HepG2 (cell line): ENCODE data around the gene LDLR. TPM values are rescaled to one million over a fixed set of nuclear protein-coding genes. Genes with fewer than 3 reads are reported as not detected.

Experiments used
- ARID5B ChIP-seq: IDR thresholded peaks from 2 replicates; pipeline ENCODE4 v1.4.0; 2020; ENCODE audit warnings: mild to moderate bottlenecking, missing genetic modification reagents
- DNMT1 ChIP-seq: sonication (generic); formaldehyde crosslinking; IDR thresholded peaks from 2 replicates; pipeline ENCODE4 v1.5.1; 2020; ENCODE audit warnings: mild to moderate bottlenecking, missing genetic modification reagents
- E2F5 ChIP-seq: sonication (generic); formaldehyde crosslinking; conservative IDR thresholded peaks from 2 replicates; pipeline ENCODE4 v1.4.0; 2020; ENCODE audit warnings: missing genetic modification reagents
- FOXK2 ChIP-seq: fragments of 450-650 bp; IDR thresholded peaks from 2 replicates; pipeline ENCODE4 v1.6.1; 2016
- HDAC1 ChIP-seq: sonication (generic); formaldehyde crosslinking; IDR thresholded peaks from 2 replicates; pipeline ENCODE4 v1.5.1; 2020; ENCODE audit warnings: mild to moderate bottlenecking, missing genetic modification reagents
- KMT2A ChIP-seq: sonication (generic); formaldehyde crosslinking; IDR thresholded peaks from 2 replicates; pipeline ENCODE4 v1.4.0; 2020; ENCODE audit warnings: missing genetic modification reagents
- LBX2 ChIP-seq: sonication (generic); formaldehyde crosslinking; IDR thresholded peaks from 2 replicates; pipeline ENCODE4 v1.5.0; 2020; ENCODE audit warnings: missing genetic modification reagents, mild to moderate bottlenecking, borderline replicate concordance
- SIN3A ChIP-seq: IDR thresholded peaks from 2 replicates; pipeline ENCODE4 v1.6.1; 2011; ENCODE audit warnings: low read depth, mild to moderate bottlenecking, control low read depth, low read length, borderline replicate concordance
- SIX4 ChIP-seq: sonication (generic); formaldehyde crosslinking; IDR thresholded peaks from 2 replicates; pipeline ENCODE4 v1.4.0; 2020; ENCODE audit warnings: missing genetic modification reagents
- SPEN ChIP-seq: sonication (generic); formaldehyde crosslinking; IDR thresholded peaks from 2 replicates; pipeline ENCODE4 v1.5.1; 2020; ENCODE audit warnings: low read depth, mild to moderate bottlenecking, missing genetic modification reagents
- YEATS4 ChIP-seq: sonication (generic); formaldehyde crosslinking; IDR thresholded peaks from 2 replicates; pipeline ENCODE4 v1.4.0; 2020; ENCODE audit warnings: missing genetic modification reagents, borderline replicate concordance
- ZBTB37 ChIP-seq: sonication (generic); formaldehyde crosslinking; IDR thresholded peaks from 2 replicates; pipeline ENCODE4 v1.4.0; 2020; ENCODE audit warnings: mild to moderate bottlenecking, missing genetic modification reagents
- ZNF142 ChIP-seq: sonication (generic); formaldehyde crosslinking; IDR thresholded peaks from 2 replicates; pipeline ENCODE4 v1.4.0; 2020; ENCODE audit warnings: missing genetic modification reagents
- ZNF224 ChIP-seq: sonication (generic); formaldehyde crosslinking; IDR thresholded peaks from 2 replicates; pipeline ENCODE4 v1.5.0; 2020; ENCODE audit warnings: mild to moderate bottlenecking, missing genetic modification reagents
- ZNF264 ChIP-seq: sonication (generic); formaldehyde crosslinking; IDR thresholded peaks from 2 replicates; pipeline ENCODE4 v1.4.0; 2020; ENCODE audit warnings: missing genetic modification reagents
- ZNF878 ChIP-seq: sonication (generic); formaldehyde crosslinking; IDR thresholded peaks from 2 replicates; pipeline ENCODE4 v1.8.1; 2023; ENCODE audit warnings: mild to moderate bottlenecking, missing genetic modification reagents, moderate library complexity
- polyA plus RNA-seq, 8 experiments: library from polyadenylated mRNA; depleted of rRNA in 3 of 8; stranded (reverse) in 7 of 8; unstranded in 1 of 8; fragments of >200 nt; fragmentation: Illumina TruSeq in 4 of 8; extraction: Trizol in 4 of 8; gene quantifications; 2 replicates each; pipeline versions ENCODE4 v1.2.1 to v1.2.3, GENCODE V29; 2011 to 2016; ENCODE audit warnings: low read depth in 4 of 8, missing spikeins in 1 of 8, mixed read lengths in 1 of 8; ENCODE audit not compliant: insufficient read depth in 1 of 8
- total RNA-seq, 5 experiments: library from RNA; depleted of rRNA; stranded (reverse); fragments of >200 nt; fragmentation: Illumina TruSeq; extraction: Trizol; gene quantifications; 2 replicates each; pipeline ENCODE4 v1.2.3, GENCODE V29; 2016; ENCODE audit warnings: low read depth in 1 of 5

The LDLR gene
- total and polyA plus RNA-seq, 2 of the 13 experiments (the other 11 are each of a cell fraction or from before 2014, with no cell fraction given), result 51.6 to 92.5 TPM

DNA sequence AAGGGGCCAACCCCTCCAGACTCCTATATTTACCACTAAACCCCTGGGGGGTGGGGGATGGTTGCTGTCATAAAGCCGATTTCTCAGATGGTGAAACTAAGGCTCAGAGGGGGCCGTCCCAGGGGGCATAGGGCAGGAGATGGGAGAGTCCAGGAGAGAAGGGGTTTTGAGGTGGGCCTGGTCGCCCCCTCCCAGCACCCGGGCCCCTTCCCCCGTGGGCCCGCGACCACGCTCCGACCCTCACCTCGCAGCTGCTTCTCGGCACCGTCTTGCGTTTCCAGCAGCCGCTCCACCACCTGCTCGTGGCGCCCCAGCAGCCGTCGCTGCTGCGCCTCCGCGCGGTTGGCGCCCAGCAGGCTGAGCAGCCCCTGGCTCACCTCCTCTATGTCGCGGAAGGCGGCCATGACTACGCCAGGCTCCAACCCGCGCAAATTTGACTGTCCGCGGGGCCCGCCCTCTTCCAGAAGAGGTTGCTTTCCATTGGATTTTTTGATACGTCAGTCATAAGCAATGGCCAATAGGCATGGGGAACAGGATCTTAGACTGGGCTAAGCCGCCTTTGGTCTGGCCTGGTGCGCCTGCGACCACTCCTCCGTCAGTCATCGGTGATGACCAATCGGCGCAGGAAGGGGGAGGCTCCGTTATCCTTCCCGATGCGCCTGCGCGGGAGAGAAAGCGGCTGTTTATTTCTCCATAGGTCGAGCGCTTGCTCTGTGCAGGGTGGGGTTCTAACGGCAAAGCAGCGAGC, 66.3 kb downstream of the LDLR start, which contains the start of gene SPC24 (continued):
- TF ChIP-seq ZBTB37 (CRISPR knock-in tag) (no peak), ARID5B (CRISPR knock-in tag) (0 out of 2 replicates have a peak, but pooled peaks have one; percentile 19), YEATS4 (CRISPR knock-in tag) (peak; percentile 83; the same call in 1 of the 2 replicates), ZNF264 (CRISPR knock-in tag) (0 out of 2 replicates have a peak, but pooled peaks have one; percentile 28), KMT2A (CRISPR knock-in tag) (peak; percentile 53; the same call in 1 of the 2 replicates), FOXK2 (peak; percentile 74; the same call in 1 of the 2 replicates), HDAC1 (CRISPR knock-in tag) (peak; percentile 94), SIN3A (peak; percentile 94), ZNF142 (CRISPR knock-in tag) (peak; percentile 74), E2F5 (peak; percentile 97), DNMT1 (CRISPR knock-in tag) (peak; percentile 78; the same call in 1 of the 2 replicates), SPEN (CRISPR knock-in tag) (0 out of 2 replicates have a peak, but pooled peaks have one; percentile 57), SIX4 (CRISPR knock-in tag) (no peak; the same call in 1 of the 2 replicates), ZNF878 (CRISPR knock-in tag) (peak; percentile 88; the same call in 1 of the 2 replicates), ZNF224 (CRISPR knock-in tag) (0 out of 2 replicates have a peak, but pooled peaks have one; percentile 43), LBX2 (CRISPR knock-in tag) (no peak)
